Measurements from ENCODE around the gene UCK1.

GRCh38 chr9:131578021-131578420, 47.0 kb upstream of the UCK1 start:
- TF ChIP-seq EZH2 (IDR thresholded peaks at IDR 0.05; ENCODE audit: borderline replicate concordance, control insufficient read depth, low read depth, low read length) (no peak), RFX5 (IDR thresholded peaks at IDR 0.05; ENCODE audit: low read depth, low read length) (no peak), NFYB (IDR thresholded peaks at IDR 0.05; ENCODE audit: insufficient read depth, low read depth, low read length) (no peak), EED (IDR thresholded peaks at IDR 0.05; ENCODE audit: low read depth) (no peak), NFXL1 (IDR thresholded peaks at IDR 0.05; ENCODE audit: borderline replicate concordance) (no peak), CHD4 (IDR thresholded peaks at IDR 0.05) (no peak), EGR1 (IDR thresholded peaks at IDR 0.05; ENCODE audit: borderline replicate concordance in 1 of 2, low read depth in 2 of 2, low read length in 2 of 2) (no peak), POU2F2 (IDR thresholded peaks at IDR 0.05; ENCODE audit: borderline replicate concordance, low read depth, low read length) (no peak), NFIC (IDR thresholded peaks at IDR 0.05; ENCODE audit: low read depth, low read length) (no peak), RCOR1 (conservative IDR thresholded peaks at IDR 0.05; ENCODE audit: low read depth, low read length) (no peak), MXI1 (IDR thresholded peaks at IDR 0.05; ENCODE audit: low read depth, low read length) (no peak)
- TF ChIP-seq, protein P1, sequence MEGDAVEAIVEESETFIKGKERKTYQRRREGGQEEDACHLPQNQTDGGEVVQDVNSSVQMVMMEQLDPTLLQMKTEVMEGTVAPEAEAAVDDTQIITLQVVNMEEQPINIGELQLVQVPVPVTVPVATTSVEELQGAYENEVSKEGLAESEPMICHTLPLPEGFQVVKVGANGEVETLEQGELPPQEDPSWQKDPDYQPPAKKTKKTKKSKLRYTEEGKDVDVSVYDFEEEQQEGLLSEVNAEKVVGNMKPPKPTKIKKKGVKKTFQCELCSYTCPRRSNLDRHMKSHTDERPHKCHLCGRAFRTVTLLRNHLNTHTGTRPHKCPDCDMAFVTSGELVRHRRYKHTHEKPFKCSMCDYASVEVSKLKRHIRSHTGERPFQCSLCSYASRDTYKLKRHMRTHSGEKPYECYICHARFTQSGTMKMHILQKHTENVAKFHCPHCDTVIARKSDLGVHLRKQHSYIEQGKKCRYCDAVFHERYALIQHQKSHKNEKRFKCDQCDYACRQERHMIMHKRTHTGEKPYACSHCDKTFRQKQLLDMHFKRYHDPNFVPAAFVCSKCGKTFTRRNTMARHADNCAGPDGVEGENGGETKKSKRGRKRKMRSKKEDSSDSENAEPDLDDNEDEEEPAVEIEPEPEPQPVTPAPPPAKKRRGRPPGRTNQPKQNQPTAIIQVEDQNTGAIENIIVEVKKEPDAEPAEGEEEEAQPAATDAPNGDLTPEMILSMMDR (IDR thresholded peaks at IDR 0.05 in 2 of 3, conservative IDR thresholded peaks at IDR 0.05 in 1 of 3; ENCODE audit: control insufficient read depth in 2 of 3, extremely low read depth in 1 of 3, insufficient read depth in 1 of 3, low read depth in 3 of 3, low read length in 3 of 3), result no peak
- TF ChIP-seq, protein P2, sequence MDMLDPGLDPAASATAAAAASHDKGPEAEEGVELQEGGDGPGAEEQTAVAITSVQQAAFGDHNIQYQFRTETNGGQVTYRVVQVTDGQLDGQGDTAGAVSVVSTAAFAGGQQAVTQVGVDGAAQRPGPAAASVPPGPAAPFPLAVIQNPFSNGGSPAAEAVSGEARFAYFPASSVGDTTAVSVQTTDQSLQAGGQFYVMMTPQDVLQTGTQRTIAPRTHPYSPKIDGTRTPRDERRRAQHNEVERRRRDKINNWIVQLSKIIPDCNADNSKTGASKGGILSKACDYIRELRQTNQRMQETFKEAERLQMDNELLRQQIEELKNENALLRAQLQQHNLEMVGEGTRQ (IDR thresholded peaks at IDR 0.05; ENCODE audit: borderline replicate concordance, low read depth, low read length), result no peak
- TF ChIP-seq, protein P3, sequence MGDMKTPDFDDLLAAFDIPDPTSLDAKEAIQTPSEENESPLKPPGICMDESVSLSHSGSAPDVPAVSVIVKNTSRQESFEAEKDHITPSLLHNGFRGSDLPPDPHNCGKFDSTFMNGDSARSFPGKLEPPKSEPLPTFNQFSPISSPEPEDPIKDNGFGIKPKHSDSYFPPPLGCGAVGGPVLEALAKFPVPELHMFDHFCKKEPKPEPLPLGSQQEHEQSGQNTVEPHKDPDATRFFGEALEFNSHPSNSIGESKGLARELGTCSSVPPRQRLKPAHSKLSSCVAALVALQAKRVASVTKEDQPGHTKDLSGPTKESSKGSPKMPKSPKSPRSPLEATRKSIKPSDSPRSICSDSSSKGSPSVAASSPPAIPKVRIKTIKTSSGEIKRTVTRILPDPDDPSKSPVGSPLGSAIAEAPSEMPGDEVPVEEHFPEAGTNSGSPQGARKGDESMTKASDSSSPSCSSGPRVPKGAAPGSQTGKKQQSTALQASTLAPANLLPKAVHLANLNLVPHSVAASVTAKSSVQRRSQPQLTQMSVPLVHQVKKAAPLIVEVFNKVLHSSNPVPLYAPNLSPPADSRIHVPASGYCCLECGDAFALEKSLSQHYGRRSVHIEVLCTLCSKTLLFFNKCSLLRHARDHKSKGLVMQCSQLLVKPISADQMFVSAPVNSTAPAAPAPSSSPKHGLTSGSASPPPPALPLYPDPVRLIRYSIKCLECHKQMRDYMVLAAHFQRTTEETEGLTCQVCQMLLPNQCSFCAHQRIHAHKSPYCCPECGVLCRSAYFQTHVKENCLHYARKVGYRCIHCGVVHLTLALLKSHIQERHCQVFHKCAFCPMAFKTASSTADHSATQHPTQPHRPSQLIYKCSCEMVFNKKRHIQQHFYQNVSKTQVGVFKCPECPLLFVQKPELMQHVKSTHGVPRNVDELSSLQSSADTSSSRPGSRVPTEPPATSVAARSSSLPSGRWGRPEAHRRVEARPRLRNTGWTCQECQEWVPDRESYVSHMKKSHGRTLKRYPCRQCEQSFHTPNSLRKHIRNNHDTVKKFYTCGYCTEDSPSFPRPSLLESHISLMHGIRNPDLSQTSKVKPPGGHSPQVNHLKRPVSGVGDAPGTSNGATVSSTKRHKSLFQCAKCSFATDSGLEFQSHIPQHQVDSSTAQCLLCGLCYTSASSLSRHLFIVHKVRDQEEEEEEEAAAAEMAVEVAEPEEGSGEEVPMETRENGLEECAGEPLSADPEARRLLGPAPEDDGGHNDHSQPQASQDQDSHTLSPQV (IDR thresholded peaks at IDR 0.05), result no peak
